Brain microvascular endothelial cell (primary cell): ENCODE measurements around the gene NFKBIE.

Experiments used
- DNase-seq: peaks from one replicate; pipeline ENCODE4 v3.0.0-alpha.2; 2020
- H3K27ac ChIP-seq: fragments of 250-450 bp; sonication (Bioruptor Pico); 2 replicates; pipeline ENCODE4 v1.5.1; 2020; ENCODE audit warnings: mild to moderate bottlenecking, moderate library complexity
- H3K27me3 ChIP-seq: fragments of 250-450 bp; sonication (Bioruptor Pico); replicated peaks from 2 replicates; pipeline ENCODE4 v1.5.1; 2020; ENCODE audit warnings: mild to moderate bottlenecking
- H3K36me3 ChIP-seq: fragments of 250-450 bp; sonication (Bioruptor Pico); replicated peaks from 2 replicates; pipeline ENCODE4 v1.5.1; 2020; ENCODE audit warnings: mild to moderate bottlenecking
- H3K4me3 ChIP-seq: 2 replicates; pipeline ENCODE4 v1.5.1; 2011; ENCODE audit warnings: low read depth, mild to moderate bottlenecking, control low read depth, low read length, moderate library complexity
- CTCF ChIP-seq: IDR thresholded peaks from 2 replicates; pipeline ENCODE4 v1.5.1; 2011; ENCODE audit warnings: low read depth, mild to moderate bottlenecking, moderate library complexity, low read length, control low read depth, inconsistent platforms; ENCODE audit errors: missing control alignments
- in situ Hi-C: cut with HindIII; loops from 2 replicates; pipeline ENCODE4 v1.10.0; 2017; ENCODE audit warnings: low sequenced_read_pairs, low pct_ligation_motif_present

The NFKBIE gene

GRCh38 chr6:44300292-44300823, 35.0 kb upstream of the NFKBIE start:
- DNase-seq: no peak
- Histone ChIP-seq H3K36me3 (peaks cover 39% of the 10 kb centered on the region), H3K27ac (no peak overlapping the region), H3K27me3 (peaks cover 23% of the 10 kb centered on the region), H3K4me3 (no peak overlapping the region)
- TF ChIP-seq CTCF: no peak
- in situ Hi-C loops: no loop called here

- no peak overlapping the region for H3K4me3 ChIP-seq
- peaks cover 23% of the 10 kb centered on the region for H3K27me3 ChIP-seq
- in situ Hi-C loops: no loop called here
- peaks cover 27% of the 10 kb centered on the region for H3K36me3 ChIP-seq
- H3K27ac ChIP-seq: no peak overlapping the region
- no peak for DNase-seq
- TF ChIP-seq CTCF: no peak
Measured at GRCh38 chr6:44298864-44299263, 33.5 kb upstream of the NFKBIE start.

- peak; percentile 12 for TF ChIP-seq CTCF
- no peak overlapping the region for H3K4me3 ChIP-seq
Measured at GRCh38 chr6:44298055-44298803, 32.9 kb upstream of the NFKBIE start.

GRCh38 chr6:44297063-44298038, 32.0 kb upstream of the NFKBIE start:
- in situ Hi-C loops: no loop called here
- H3K36me3 ChIP-seq: peaks cover 17% of the 10 kb centered on the region
- no peak overlapping the region for H3K27ac ChIP-seq
- peaks cover 23% of the 10 kb centered on the region for H3K27me3 ChIP-seq
- TF ChIP-seq CTCF: no peak
- peak overlapping the region; percentile 33 for H3K4me3 ChIP-seq
- no peak for DNase-seq

More at GRCh38 chr6:44298055-44298803, 32.9 kb upstream of the NFKBIE start:
- in situ Hi-C loops: no loop called here
- Histone ChIP-seq H3K36me3 (peaks cover 22% of the 10 kb centered on the region), H3K27ac (no peak overlapping the region), H3K27me3 (peaks cover 23% of the 10 kb centered on the region)
- no peak for DNase-seq

GRCh38 chr6:44294832-44295791, 29.8 kb upstream of the NFKBIE start:
- DNase-seq: no peak
- peaks cover 25% of the 10 kb centered on the region for H3K27me3 ChIP-seq
- H3K4me3 ChIP-seq: no peak overlapping the region
- in situ Hi-C loops: no loop called here
- no peak overlapping the region for H3K27ac ChIP-seq
- TF ChIP-seq CTCF: no peak
- no peaks in the 10 kb centered on the region for H3K36me3 ChIP-seq
